DMS79 (cell line): ENCODE data around the gene ANGPT4.
"Not testable (repeated sequence)": the region's sequence is repeated elsewhere in the genome, so short reads cannot be mapped to it uniquely, and the experiment has no call there.

Experiments used
- DNase-seq: peaks from one replicate; lab custom pipeline; 2025; lab: John Stamatoyannopoulos, UW

Gene ANGPT4

DNA sequence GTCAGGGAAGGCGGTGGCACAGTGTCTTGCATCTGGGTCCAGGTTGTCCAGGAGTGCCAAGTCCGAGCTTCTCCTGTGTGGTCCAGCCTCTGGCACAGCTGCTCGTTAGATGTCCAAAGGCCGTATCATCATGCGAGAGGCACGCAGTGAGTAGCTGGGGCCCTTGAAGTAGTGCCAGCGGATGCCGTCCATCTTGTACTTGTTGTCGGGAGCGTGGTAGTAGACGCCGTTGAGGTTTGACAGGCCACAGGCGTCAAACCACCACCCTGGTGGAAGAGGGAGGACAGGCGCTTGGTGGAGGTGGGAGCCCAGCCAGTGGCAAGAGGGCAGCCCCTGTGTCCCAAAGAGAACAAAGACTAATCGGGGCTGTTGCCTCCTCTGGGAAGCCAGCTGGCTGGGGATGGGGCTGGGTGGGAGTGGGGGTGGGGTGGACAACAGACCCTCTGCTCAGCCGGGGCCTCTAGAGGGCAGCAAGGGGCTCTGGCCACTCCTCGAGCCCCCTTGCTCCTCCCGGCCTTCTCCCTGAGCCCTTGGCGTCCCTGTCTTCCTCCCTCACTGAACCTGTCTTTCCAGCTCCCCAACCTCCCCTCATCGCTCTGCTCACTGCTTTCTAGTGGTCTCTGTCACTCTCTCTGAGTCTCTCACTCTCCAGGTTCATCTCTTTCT, 43.1 kb downstream of the ANGPT4 start:
- DNase-seq: no peak

DNA sequence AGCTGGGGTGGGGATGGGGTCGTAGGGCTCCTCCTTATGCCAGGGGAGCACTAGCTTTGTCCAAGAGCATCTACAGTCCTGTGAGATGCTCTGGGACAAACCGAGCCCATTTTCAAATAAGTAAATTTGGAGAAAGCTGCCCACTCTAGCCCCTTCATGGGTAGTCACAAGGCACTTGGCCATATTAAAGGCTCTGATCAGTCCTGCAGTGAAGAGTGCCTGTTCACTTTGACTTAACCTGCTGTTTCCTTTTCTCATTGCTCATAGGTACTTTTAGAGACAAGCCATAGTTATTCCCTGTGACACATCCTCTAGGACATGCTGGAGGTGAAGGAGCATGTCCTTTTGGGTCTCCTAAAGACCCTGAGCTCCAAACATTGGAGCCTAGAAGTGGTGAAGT, 44.2 kb downstream of the ANGPT4 start:
- no peak for DNase-seq

DNA sequence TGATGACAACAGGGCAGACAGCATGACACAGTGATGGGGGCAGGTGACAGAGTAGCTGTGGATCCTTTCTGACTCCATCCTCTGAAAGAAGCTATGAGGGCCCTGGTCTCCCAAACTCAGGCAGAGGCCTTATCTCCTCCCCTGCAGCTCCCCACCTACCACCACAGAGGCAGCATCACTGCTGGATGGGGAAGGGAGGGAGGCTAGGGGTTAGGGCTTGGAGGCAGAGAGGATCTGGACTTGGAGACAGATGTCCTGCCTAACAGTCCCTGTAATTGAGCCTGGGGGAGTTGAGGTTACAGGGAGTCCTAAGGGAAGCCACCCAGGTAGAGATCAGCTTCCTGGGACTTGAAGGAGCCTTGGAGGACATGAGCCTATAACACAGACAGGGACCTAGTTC, 44.7 kb downstream of the ANGPT4 start:
- DNase-seq: no peak

DNA sequence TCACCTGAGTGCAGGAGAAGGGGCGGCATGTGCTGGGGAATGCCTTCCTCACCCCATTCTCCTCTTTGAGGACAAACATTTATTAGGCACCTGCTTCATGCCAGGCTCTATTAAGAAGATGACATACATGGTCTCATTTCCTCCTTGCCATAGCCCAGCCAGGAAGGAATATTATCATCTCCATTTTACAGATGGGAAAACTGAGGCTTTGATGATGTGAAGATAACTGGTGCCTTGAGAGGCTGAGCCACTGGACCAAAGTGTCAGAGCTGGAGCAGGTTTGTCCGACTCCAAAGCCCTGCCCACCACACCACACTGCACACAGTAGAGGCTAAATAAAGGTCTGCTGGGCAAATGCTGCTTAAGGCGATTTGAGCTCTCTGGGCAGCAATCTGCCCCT, 45.4 kb downstream of the ANGPT4 start:
- DNase-seq: no peak

DNA sequence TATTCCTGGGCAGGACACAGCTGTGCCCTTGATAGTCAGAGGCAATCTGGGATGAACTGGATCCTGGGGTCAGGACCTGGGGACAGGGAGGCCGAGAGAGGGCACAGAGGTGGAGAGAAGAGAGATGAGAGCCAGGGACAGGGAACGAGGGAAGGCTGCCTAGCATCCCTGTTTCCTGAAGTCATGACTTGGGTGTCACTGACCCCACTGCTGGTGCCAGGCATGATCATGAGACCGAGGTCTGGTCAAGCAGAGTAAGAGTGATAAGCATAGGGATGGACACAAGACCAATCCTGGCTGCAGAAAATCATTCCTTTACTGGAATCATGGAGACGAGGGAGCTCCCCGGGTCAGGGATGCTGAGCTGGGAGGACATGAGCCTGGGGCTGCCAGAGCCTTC, 46.5 kb downstream of the ANGPT4 start:
- no peak for DNase-seq

DNA sequence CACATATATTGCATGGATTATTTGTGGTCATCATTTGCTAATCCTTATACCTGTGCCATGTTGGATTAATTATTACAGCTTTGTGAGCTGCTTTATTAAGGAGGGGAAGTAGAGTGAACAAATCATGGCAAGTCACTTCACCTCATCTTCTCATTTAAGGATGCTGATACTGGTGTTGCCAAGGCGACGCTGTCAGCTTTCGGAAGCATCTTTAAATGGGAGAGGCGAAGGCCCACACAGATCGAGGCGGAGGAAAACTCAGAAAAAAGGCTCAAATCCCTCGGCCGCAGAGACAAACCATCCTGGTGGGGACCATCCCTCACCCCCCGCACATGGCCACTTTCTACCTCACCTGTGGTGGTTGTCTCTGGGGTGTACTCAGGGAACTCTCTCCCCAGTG, 47.9 kb downstream of the ANGPT4 start:
- no peak for DNase-seq

DNA sequence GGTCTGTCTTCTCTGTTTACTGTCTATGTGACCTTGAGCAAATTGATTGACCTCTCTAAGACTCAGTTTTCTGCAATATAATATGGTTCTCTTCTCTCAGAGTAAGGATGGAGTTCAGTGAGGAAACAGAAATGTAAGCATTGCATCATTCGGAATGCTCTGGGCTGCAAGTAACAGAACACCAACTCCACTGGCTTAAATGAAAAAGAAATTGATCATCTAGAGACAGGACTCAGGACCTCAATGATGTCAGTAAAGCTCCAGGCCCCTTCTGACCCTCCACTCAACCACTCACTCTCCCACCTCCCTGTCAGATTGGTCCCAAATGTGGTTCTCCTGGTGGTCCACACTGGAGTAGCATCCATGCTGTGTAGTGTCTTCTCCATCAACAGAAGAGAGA, 50.7 kb downstream of the ANGPT4 start:
- DNase-seq: no peak

DNA sequence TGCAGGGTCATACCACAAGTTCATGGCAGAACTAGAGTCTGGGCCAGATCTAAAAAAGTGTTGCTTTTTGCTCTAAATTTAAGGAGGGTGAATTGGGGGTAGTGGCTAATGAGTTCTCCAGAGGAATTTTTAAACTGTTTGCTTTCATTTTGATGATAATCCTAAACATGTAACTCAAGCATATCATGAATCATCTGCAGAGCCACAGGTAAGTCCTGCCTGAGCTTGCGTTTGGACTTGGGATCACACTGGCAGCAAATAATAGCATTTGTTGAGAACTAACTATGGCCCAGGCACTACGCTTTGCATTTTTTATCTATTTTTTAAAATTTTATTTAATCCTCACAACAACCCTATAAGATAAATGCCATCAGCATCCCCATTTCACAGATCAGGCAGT, 55.2 kb downstream of the ANGPT4 start:
- no peak for DNase-seq

DNA sequence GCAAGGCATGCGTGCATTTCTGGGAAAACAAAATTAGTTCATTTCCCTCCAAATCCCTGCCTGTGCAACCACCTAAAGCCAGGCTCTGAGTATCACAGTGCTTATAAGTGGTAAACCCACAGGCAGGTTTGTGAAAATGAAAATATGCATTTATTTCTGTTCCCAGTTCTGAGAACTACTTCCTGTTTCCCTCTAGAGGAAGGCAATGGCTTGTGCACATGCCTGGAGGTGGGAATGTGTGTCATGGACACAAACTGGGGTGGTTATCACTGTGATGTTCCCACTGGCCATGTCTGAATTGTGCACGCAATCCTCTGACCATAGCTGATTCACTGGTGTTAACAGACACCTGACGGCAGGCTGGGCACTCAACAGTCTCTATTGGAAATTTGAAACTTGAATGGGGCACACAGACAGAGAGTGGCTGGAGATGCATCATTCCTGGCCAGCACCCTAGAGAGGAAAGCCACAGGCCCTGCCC, 56.3 kb downstream of the ANGPT4 start:
- no peak for DNase-seq

DNA sequence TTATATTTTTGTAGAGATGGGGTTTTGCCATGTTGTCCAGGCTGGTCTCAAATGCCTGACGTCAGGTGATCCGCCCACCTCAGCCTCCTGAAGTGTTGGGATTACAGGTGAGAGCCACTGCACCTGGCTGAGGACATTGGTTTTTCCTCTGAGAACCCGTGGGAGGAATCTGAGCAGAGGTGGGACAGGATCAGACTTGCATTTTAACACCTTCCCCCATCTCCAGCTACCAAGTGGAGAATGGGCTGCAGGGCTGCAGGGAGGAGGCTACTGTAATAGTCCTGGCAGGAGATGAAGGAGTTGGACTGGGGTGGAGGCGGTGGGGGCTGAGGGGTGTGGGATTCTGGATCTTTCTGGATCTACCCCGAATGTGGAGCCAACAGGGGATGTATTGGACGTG, 58.1 kb downstream of the ANGPT4 start:
- DNase-seq: peak; percentile 29

DNA sequence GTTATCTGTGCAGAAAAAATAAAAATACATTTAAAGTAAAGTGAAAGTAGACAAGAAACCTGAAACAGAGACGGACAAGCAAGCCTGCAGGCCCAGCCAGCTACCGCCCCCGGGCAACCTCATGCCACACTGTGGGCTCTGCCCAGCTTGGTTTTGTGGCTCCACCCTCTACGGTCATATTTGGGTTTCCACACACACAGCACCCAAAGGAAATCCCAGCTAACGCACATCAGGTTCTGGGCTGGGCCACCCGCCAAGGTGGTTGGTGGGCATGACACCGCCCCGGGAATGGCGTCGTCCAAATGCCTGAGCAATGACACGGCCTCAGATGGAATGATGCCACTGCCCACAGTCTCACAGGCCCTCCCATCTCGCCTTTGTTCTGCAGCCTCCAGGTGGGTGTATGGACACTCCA, 59.8 kb downstream of the ANGPT4 start:
- DNase-seq: no peak

DNA sequence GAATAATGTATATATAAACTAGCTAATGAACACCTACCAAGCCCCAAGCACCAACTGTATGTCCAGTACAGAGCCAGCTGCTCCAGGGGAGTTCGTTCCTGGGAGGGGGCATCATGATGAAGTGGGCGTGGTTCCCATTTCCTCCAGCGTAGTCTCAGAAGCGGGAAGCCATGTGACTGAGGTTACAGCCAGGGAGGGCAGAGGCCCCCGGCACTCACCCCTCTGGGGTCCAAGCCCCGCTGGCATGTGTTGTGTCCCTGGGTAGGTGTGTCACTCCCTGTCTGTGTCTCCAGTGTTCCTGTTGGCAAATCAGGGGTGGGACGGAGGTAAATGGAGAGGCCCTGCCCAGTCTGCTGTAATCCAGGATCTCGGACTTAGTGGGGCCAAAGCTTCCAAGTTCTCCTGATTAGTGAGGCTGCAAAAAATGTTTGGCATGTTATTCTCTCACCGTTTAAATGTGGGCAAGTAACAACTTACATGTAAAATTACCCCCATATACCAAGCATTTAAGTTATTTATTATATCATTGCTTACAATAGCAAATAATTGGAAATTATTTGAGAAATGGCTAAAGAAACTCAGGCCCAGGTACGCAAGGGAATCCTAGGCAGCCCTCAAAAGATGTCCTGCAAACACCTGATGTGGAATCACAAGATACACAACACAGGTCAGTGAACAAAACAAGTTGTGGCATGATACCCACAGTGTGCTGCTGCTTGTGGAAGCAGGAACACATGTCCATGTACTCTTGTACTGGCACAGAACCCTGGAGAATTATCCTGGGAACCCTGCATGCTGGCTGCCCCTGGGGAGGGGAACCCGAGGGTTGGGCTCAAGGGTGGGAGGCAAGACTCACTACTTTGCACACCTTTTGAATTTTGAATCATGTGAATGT, 60.4 kb downstream of the ANGPT4 start:
- no peak for DNase-seq

DNA sequence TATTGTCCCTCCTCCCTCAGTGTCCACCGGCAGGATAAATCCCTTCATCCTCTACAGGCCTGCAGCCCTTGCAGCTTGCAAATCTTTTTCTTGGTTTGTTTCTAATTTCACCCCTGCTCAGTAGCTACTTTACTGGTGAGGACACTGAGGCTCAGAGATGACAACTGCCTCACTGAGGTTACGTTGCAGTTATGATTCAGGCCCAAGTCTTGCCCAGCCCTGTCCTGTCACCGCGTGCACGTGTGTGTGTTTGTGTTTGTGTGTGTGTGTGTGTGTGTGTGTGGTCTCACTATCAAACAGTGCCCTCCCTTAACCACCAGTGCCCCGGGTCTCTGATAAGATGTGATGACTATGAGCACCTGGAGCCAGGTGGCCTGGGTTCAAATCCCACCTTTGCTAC, 61.5 kb downstream of the ANGPT4 start:
- DNase-seq: no peak

DNA sequence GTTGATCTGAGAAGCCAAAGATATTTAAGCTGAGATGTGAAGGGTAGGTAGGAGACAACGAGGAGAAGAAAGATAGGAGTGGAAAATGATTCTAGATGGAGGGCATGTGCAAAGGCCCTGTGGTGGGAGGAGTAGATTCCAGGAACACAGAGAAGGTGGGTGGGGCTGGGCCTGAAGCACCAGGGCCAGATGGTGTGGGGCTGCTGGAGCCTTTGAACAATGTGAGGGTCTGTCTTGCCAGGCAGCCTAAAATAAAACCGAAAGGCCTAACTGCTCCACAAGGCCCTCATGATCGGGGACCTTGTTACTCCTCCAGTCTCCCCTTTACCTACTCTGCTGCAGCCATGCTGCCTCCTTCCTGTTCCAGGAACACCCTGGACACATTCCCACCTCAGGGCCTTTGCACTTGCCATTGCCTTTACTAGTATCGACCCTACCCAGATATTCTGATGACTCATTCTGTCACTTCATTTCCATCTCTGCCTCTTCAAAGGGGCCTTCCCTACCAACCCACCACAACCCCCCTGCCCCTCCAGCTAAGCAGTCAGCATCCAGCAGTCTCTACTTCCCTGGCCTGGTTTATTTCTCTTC, 62.6 kb downstream of the ANGPT4 start:
- no peak for DNase-seq

DNA sequence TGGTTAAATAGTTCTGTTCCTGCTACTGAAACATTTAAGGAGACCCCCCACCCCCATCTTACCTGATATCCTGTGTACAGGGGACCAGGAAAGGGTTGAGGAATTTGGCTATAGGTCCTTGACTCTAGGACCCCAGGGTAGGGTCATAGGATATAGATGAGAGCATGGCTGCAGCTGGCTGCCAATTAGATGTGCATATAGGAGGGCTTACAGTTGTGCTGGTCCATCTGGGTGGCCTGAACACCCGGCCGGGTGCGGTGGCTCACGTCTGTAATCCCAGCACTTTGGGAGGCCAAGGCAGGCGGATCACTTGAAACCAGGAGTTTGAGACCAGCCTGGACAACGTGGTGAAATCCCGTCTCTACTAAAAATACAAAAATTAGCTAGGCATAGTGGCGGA, 67.4 kb downstream of the ANGPT4 start:
- not testable (repeated sequence) for DNase-seq

DNA sequence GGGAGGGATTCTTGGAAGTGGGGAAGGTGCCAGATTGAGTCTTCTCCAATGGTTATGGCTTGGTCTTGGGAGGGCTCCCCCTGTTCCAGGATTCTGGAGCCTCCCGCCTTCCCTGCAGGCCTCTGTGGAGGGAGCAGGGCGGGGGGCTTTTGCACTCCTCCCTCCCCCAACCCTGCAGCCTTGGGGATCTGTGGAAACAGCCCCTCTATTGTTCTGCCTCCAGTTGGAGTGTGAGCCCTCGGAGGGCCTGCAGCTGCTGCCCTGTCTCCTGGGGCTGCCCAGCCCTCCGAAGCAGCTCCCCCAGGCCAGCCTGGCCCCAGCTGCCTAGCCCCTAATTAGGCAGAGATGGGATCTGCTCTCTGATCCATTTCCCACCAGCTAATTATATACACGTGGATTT, 67.9 kb downstream of the ANGPT4 start:
- no peak for DNase-seq

DNA sequence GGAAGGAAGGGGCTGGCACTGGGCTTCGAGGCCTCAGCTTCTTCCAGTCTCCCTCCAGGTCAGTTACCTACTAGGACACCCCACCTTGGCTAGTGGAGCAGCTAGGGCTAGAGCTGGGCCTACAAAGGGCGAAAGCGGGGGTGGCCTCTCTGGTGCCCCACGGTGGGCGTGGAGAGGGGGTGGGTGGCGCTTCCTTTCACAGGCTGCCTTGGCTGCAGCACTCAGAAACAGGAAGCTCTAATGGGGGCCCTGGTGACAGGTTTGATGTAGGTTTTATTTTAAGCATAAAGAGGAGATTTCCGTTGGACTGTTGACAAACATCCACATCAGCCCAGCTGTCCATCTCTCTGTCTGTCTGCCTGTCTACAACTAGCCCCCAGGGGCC, 69.2 kb downstream of the ANGPT4 start:
- DNase-seq: no peak

DNA sequence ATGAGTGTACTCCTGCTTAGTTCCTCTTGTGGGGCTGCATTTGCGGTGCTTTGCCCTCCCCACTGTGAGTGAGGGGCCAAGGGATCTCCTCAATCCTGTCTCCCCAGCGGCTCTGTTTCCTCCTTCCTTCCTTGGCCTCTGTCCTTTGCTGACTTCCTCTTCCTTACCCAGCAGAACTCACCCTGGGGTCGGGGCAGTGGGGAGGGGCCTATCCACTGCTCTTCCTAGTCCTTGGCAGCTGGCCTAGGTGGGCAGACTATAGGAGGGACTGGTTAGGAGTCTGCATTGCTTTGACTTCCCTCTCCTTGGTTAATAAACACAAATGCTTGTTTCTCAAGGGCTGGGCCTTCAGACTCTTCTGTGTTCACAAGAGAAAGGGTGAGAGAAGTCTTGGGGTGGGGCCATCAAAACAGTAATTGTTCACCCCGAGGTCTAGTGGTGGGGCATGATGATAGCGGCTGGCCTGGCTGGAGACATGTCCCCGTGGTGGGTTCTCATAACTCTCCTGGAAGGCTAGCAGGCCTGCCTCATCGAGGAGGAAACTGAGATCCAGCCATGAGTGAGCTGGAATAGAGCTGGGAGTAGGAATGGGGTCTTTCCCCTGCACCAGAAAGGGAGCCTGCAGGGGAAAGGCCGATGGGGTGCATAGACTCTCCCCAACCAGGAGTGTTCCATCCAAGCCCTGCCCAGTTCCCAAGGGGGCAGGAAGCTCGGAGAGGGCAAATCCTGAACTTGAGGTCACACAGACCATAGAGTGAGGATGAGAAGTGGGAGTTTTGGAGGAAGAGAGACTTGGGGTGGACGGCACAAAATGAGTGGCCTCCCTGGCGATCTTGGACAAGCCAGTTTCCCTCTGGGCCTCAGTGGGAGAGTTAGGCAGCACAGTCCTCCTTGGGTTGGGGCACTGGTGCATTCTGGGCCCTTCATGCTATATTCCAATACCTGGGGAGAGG, 69.9 kb downstream of the ANGPT4 start:
- DNase-seq: no peak

DNA sequence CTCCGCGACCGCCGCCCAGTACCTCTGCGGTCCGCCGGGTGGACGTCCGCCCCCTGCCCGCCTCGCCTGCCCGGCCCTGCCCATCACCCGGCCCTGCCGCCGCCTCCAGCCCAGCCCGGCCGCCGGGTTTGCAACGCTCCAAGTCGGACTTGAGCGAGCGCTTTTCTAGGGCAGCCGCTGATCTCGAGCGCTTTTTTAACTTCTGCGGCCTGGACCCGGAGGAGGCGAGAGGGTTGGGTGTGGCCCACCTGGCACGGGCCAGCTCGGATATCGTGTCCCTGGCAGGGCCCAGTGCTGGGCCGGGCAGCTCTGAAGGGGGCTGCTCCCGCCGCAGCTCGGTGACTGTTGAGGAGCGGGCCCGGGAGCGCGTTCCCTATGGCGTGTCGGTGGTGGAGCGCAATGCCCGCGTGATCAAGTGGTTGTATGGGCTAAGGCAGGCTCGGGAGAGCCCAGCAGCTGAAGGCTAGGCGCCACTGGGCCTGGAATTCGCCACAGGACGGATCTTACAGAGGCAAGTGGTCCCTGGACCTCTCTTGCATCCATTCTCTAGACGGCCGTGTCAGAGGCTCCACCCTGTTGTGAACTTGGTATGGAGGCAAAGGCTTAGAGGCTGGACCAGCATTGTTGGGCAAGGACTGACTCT, 70.8 kb downstream of the ANGPT4 start:
- no peak for DNase-seq

DNA sequence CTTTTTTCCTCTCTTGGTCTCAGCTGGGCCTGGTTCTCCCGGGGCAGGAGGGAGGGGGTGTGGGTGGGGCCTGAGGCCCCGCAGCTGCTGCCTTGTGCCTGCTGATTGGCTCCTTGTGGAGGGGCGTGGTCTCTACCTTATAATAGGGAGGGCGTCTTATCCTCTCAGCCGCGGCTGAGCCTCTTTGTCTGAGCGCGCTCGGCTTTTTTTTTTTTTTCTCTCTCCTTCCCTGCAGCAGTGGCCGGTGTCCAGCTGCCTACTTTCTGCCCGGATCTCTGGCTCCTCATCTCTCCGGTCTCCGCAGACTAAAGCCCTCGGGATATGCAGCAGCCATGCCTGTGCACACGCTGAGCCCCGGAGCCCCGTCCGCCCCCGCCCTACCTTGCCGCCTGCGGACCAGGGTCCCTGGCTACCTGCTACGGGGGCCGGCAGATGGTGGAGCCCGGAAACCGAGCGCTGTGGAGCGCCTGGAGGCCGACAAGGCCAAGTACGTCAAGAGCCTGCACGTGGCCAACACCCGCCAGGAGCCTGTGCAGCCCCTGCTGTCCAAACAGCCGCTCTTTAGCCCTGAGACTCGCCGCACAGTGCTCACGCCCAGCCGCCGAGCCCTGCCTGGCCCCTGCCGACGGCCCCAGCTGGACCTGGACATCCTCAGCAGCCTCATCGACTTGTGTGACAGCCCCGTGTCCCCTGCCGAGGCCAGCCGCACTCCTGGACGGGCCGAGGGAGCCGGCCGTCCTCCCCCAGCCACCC, 71.5 kb downstream of the ANGPT4 start:
- peak; percentile 84 for DNase-seq

DNA sequence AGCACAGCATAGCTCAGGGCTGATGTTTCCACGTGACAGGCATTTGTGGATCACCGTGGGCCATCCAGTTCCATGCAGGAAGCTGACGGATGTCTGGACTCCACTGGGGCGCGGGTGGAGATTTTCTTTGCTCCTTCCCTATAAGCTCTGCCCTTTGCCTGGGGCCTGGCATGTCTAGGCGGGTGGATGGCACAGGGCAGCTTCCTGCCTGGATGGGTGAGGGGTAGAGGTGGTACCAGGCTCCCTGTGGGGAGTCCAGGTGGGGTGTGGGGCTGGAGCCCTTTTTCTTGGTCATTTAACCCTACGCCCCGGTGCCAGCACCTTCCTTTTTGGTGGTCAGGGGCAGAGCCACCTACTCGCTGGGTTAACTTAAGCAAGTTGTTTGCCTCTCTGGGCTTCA, 72.2 kb downstream of the ANGPT4 start:
- no peak for DNase-seq
